Measurements from ENCODE around the gene SREK1IP1. TPM values are rescaled to one million over a fixed set of nuclear protein-coding genes. Genes with fewer than 3 reads are reported as not detected.

Gene SREK1IP1
- total RNA-seq (2021) (31.7 and 32.3 TPM in 2 replicates), Bru-seq, nascent RNA (percentile 90 among the genes with signal in this experiment), BruChase-seq, experiment 1, labeled RNA remaining after a 2-hour chase (percentile 89 among the genes with signal in this experiment), BruChase-seq, experiment 2, labeled RNA remaining after a 6-hour chase (percentile 80 among the genes with signal in this experiment)
- long read RNA-seq, full-length matches to known transcripts, result 47 of 58 reads
- long read RNA-seq, partial matches to known transcripts, result 1 of 58 reads
- long read RNA-seq, other reads (novel, unspliced or antisense), result 10 of 58 reads

- ChIA-PET CTCF (no interaction called here), POLR2A (ENCODE audit: low non-redundant PET) (no interaction called here)
- BruUV-seq (replicated peaks), result TSS peak; percentile 77
- peak; percentile 94 for DNase-seq (ENCODE audit: low spot score)
- H3K36me3 ChIP-seq (ENCODE audit: insufficient read depth, low read length, poor library complexity, severe bottlenecking), result peaks cover 12% of the 10 kb centered on the region
- intact Hi-C loops (cut with micrococcal nuclease; ENCODE audit: unreplicated experiment), result loop anchor here (5.0 kb wide), 1 partner anchor 131 kb away; no protein-coding TSS in a partner anchor
- H3K9me3 ChIP-seq (ENCODE audit: low read depth, low read length, poor library complexity, severe bottlenecking), result no peaks in the 10 kb centered on the region
- peaks cover 22% of the 10 kb centered on the region for H3K4me1 ChIP-seq (ENCODE audit: insufficient read depth, low read length, poor library complexity, severe bottlenecking)
- no peaks in the 10 kb centered on the region for H3K27me3 ChIP-seq (replicated peaks; ENCODE audit: insufficient read depth, low read depth, low read length, poor library complexity)
- peak within 1 kb of the TSS; percentile 70 for H3K4me3 ChIP-seq (ENCODE audit: low read depth, low read length, poor library complexity, severe bottlenecking)
- TF ChIP-seq, protein P1, sequence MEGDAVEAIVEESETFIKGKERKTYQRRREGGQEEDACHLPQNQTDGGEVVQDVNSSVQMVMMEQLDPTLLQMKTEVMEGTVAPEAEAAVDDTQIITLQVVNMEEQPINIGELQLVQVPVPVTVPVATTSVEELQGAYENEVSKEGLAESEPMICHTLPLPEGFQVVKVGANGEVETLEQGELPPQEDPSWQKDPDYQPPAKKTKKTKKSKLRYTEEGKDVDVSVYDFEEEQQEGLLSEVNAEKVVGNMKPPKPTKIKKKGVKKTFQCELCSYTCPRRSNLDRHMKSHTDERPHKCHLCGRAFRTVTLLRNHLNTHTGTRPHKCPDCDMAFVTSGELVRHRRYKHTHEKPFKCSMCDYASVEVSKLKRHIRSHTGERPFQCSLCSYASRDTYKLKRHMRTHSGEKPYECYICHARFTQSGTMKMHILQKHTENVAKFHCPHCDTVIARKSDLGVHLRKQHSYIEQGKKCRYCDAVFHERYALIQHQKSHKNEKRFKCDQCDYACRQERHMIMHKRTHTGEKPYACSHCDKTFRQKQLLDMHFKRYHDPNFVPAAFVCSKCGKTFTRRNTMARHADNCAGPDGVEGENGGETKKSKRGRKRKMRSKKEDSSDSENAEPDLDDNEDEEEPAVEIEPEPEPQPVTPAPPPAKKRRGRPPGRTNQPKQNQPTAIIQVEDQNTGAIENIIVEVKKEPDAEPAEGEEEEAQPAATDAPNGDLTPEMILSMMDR (conservative IDR thresholded peaks at IDR 0.05; ENCODE audit: low read depth, low read length), result no peak
- no peak for TF ChIP-seq EZH2 (IDR thresholded peaks at IDR 0.05; ENCODE audit: borderline replicate concordance, low read depth, low read length, poor library complexity, severe bottlenecking)
- H3K27ac ChIP-seq (ENCODE audit: low read depth, low read length, poor library complexity, severe bottlenecking), result peak within 1 kb of the TSS; percentile 98
Measured at GRCh38 chr5:64768358-64769312, at the start of gene SREK1IP1, which contains the start of gene CWC27. Gene SREK1IP1 (minus strand): TSS chr5:64768691. CDS start chr5:64768517, 174 bp downstream. Gene CWC27 (plus strand): TSS chr5:64768930. CDS start chr5:64769147, 217 bp downstream.

GRCh38 chr5:64818245-64818644 is 49.8 kb upstream of the SREK1IP1 start:
- TF ChIP-seq EZH2 (IDR thresholded peaks at IDR 0.05; ENCODE audit: borderline replicate concordance, low read depth, low read length, poor library complexity, severe bottlenecking), result no peak
- TF ChIP-seq, protein P1 (conservative IDR thresholded peaks at IDR 0.05; ENCODE audit: low read depth, low read length), result no peak
- ChIA-PET POLR2A (ENCODE audit: low non-redundant PET) (no interaction called here), CTCF (no interaction called here)

DNA sequence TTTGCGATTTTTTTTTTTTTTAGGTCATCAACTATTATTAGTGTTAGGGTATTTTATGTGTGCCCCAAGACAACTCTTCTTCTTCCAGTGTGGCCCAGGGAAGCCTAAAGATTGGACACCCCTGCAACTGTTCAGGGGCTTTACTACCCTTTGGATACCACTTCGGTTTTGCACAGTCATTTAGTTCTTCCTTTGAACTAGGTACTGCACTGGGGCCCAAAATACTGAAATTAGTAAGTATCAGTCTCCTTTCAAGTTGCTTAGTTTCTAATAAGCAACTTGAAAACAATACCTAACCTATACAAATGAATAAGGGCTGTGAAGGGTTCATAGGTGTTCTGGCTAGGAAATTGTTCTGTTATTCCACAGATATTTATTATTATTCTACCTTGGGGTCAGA is 45.6 kb upstream of the SREK1IP1 start:
- ChIA-PET CTCF (no interaction called here), POLR2A (ENCODE audit: low non-redundant PET) (no interaction called here)
- Histone ChIP-seq H3K36me3 (ENCODE audit: insufficient read depth, low read length, poor library complexity, severe bottlenecking) (no peaks in the 10 kb centered on the region), H3K27ac (ENCODE audit: low read depth, low read length, poor library complexity, severe bottlenecking) (no peak overlapping the region), H3K4me1 (ENCODE audit: insufficient read depth, low read length, poor library complexity, severe bottlenecking) (peaks cover 17% of the 10 kb centered on the region), H3K9me3 (ENCODE audit: low read depth, low read length, poor library complexity, severe bottlenecking) (no peaks in the 10 kb centered on the region), H3K4me3 (ENCODE audit: low read depth, low read length, poor library complexity, severe bottlenecking) (no peak overlapping the region), H3K27me3 (replicated peaks; ENCODE audit: insufficient read depth, low read depth, low read length, poor library complexity) (no peaks in the 10 kb centered on the region)
- no peak for DNase-seq (ENCODE audit: low spot score)
- TF ChIP-seq, protein P1 (conservative IDR thresholded peaks at IDR 0.05; ENCODE audit: low read depth, low read length), result no peak
- TF ChIP-seq EZH2 (IDR thresholded peaks at IDR 0.05; ENCODE audit: borderline replicate concordance, low read depth, low read length, poor library complexity, severe bottlenecking), result no peak
- no TSS peak for BruUV-seq (replicated peaks)
- intact Hi-C loops (cut with micrococcal nuclease; ENCODE audit: unreplicated experiment), result loop anchor here (10.0 kb wide), 2 partner anchors 261 to 501 kb away; no protein-coding TSS in a partner anchor

More at GRCh38 chr5:64818245-64818644, 49.8 kb upstream of the SREK1IP1 start:
- no peak overlapping the region for H3K27ac ChIP-seq (ENCODE audit: low read depth, low read length, poor library complexity, severe bottlenecking)
- no peaks in the 10 kb centered on the region for H3K9me3 ChIP-seq (ENCODE audit: low read depth, low read length, poor library complexity, severe bottlenecking)
- no peaks in the 10 kb centered on the region for H3K36me3 ChIP-seq (ENCODE audit: insufficient read depth, low read length, poor library complexity, severe bottlenecking)
- H3K4me3 ChIP-seq (ENCODE audit: low read depth, low read length, poor library complexity, severe bottlenecking), result no peak overlapping the region
- peak; percentile 67 for DNase-seq (ENCODE audit: low spot score)
- H3K27me3 ChIP-seq (replicated peaks; ENCODE audit: insufficient read depth, low read depth, low read length, poor library complexity), result no peaks in the 10 kb centered on the region
- BruUV-seq (replicated peaks), result no TSS peak
- H3K4me1 ChIP-seq (ENCODE audit: insufficient read depth, low read length, poor library complexity, severe bottlenecking), result peaks cover 17% of the 10 kb centered on the region
- intact Hi-C loops (cut with micrococcal nuclease; ENCODE audit: unreplicated experiment), result loop anchor here (10.0 kb wide), 2 partner anchors 257 to 497 kb away; no protein-coding TSS in a partner anchor
